Embryonic facial prominence (tissue), 1 donor: ENCODE measurements around the gene OLFML2A.
A peak's percentile ranks its signal among the peaks of the same experiment; 100 is the strongest.

ENCODE experiments used
- DNase-seq: peaks from one replicate; pipeline ENCODE4 v3.0.0-alpha.2; 2016; ENCODE audit errors: extremely low spot score

Gene OLFML2A

GRCh38 chr9:124778575-124779367, 1.8 kb downstream of the OLFML2A start:
- no peak for DNase-seq

GRCh38 chr9:124779368-124780059, 2.6 kb downstream of the OLFML2A start:
- DNase-seq = peak; percentile 45

DNA sequence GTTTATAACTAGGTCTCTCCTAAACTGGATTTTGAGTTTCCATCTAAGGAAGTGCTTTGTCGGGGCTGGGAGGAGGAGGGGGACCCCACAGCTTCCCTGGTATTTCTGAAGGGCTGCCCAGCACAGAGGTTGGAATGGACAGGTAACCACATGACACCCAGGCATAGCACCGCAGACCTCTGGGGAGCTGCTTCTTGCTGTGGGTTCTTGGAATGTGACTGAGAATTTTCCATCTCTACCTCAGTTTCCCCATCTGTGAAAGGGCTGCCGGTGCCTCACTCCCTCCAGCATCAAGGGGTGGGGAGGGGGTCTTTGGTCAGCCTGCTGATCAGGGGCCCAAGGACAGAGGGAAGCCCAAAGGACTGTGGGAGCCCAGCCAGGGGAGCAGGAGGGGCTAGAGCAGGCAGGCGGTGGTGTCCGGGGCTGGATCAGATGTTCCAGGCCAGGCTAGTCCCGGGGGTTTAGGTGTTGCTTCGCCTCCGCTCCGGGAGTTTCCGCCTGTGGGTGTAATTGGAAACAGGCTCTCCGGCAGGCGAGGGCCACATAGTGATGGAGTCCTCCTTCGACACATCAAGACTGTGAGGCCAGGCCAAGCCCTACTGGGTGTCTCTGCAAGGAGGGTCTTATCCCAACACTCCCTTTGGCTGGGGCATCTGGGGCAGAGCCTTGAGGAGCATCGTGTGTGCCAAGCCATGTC, 3.3 kb downstream of the OLFML2A start:
- DNase-seq = no peak

DNA sequence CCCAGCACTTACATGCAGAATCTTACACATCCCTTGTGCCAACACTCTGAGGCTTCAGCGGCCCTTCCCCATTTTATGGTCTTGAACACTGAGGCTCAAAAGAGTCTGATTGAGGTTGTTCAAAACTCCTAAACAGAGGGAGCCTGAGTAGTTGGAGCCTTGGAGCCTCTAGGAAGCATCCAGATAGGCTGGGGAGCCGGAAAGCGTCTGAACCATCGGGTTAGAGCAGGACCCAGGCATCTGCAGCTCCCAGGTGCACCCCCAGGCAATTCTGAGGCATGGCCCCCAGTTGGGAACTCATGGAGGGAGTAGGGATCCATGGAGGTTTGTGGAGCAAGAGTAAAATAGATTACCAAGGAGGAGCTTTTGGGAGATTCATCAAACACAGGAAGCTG, 3.8 kb downstream of the OLFML2A start:
- no peak for DNase-seq

DNA sequence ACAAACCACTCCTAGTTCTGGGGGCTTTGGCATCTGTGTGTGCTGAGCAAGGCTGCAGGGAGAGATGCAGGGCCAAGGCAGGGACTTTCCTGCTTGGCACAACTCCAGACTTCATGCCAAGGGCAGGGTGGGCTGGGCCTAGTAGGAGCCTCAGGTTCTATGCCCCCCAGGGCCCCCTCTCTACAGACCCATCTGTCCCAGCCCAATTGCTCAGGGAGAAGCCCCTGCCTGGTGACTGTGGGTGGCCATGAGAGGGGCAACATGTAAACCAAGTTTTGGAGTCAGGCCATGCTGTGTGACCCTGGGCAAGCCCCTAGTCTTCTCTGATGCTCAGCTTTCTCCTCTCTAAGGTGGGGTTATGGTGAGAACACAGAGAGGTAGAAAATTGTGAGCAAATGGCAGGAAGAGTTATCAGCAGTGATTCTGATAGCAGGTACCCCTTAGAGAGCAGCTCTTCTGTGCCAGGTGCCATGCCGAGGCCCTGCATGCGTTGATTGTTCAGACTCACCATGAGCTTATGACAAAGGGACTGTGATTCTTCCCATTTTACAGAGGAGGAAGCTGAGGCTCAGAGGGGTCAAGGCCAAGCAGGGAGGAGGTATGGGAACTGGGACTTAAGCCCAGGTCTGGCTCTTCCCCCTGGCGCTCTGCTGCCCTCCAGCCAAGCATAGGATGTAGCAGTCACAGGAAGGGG, 5.2 kb downstream of the OLFML2A start:
- no peak for DNase-seq

GRCh38 chr9:124782661-124783574, 6.0 kb downstream of the OLFML2A start:
- no peak for DNase-seq

DNA sequence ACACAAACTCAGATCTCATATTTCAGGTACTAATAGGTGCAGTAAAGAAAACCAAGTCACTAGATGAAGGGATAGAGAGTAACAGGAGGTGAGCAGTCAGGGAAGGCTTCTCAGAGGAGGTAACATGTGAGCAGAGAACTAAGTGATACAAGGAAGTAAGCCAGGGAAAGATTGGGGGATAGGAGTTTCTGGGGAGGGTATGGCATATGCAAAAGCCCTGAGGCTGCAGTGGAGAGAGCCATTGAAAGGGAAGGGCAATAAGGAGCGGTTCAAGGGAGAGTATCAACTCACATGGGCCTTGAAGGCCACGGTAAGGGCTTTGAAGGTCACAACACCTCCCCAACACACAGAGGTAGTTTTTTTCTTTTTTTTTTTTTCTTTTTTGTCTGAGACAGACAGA, 6.9 kb downstream of the OLFML2A start:
- no peak for DNase-seq

GRCh38 chr9:124784509-124784908, 7.6 kb downstream of the OLFML2A start:
- DNase-seq = no peak

DNA sequence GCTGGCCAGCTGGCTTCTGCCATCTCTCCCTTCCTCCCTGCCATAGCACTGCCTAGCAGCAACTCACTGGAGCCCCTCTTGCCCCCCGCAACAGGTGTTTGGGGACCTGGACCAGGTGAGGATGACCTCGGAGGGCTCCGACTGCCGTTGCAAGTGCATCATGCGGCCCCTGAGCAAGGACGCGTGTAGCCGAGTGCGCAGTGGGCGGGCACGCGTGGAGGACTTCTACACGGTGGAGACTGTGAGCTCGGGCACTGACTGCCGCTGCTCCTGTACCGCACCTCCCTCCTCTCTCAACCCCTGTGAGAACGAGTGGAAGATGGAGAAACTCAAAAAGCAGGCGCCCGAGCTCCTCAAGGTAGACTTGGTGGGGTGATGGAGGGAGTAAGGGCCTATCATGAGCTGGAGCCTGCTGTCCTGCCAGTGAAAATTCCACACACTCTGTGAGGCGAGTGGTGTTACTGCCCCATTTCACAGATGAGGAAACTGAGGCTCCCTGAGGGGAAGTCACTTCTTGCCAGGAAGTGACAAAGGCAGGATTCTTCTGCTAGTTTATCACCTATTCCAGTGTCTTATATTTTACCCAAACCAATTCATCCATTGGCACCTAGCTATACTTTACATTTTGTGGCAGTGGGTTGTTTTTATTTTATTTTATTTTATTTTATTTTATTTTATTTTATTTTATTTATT, 10.1 kb downstream of the OLFML2A start:
- DNase-seq = no peak

GRCh38 chr9:124788542-124789217, 11.7 kb downstream of the OLFML2A start:
- no peak for DNase-seq

GRCh38 chr9:124789531-124789930, 12.6 kb downstream of the OLFML2A start:
- no peak for DNase-seq

GRCh38 chr9:124790301-124790700, 13.4 kb downstream of the OLFML2A start:
- DNase-seq = no peak

GRCh38 chr9:124790801-124791505, 14.0 kb downstream of the OLFML2A start:
- no peak for DNase-seq

- no peak for DNase-seq
Measured at GRCh38 chr9:124792257-124793014, 15.5 kb downstream of the OLFML2A start.

DNA sequence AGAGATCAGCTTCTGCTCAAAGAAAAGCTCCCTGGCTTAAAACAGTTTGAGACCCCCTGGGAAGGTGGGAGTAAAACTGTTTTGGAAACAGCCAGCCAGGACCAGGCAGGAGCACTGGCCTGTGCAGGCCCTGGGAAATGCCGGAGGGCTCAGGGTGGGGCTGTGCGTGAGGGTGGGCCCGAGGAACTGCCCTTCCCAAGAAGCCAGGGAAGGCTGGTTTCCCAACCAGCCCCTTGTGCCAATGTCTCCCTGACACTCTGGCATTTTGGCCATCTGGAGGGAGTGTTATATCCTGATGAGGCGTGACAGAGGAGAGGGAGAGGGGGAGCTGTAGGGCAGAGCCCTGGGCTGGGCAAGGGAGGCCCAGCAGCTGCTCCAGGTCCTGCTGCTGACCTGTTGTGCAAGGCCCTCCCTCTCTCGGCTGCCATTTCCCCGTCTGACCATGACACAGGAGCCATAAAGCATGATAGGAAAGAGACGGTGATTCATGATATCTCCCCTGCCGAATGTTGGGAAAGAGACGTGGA, 16.1 kb downstream of the OLFML2A start:
- no peak for DNase-seq

- DNase-seq = no peak
Measured at GRCh38 chr9:124794902-124795491, 18.1 kb downstream of the OLFML2A start.

GRCh38 chr9:124795881-124796431, 19.0 kb downstream of the OLFML2A start:
- DNase-seq = no peak
